WERI-Rb-1 (cell line): ENCODE results near the gene PKIB.

Source experiments
- DNase-seq: peaks from one replicate; pipeline ENCODE4 v3.0.0-alpha.2; 2020
- H3K27ac ChIP-seq: fragments of 250-450 bp; sonication (Bioruptor Pico); 2 replicates; pipeline ENCODE4 v1.5.1; 2020; ENCODE audit warnings: mild to moderate bottlenecking, moderate library complexity
- H3K27me3 ChIP-seq: fragments of 250-450 bp; sonication (Bioruptor Pico); 2 replicates; pipeline ENCODE4 v1.5.1; 2021; ENCODE audit warnings: mild to moderate bottlenecking, low read depth, moderate library complexity; ENCODE audit not compliant: insufficient read depth, severe bottlenecking
- H3K36me3 ChIP-seq: fragments of 250-450 bp; sonication (Bioruptor Pico); 2 replicates; pipeline ENCODE4 v1.5.1; 2020; ENCODE audit warnings: mild to moderate bottlenecking, moderate library complexity
- H3K4me3 ChIP-seq: 2 replicates; pipeline ENCODE4 v1.5.1; 2011; ENCODE audit warnings: low read depth, mild to moderate bottlenecking, control low read depth, low read length
- H3K9me3 ChIP-seq: fragments of 250-450 bp; sonication (Bioruptor Pico); 2 replicates; pipeline ENCODE4 v1.5.1; 2021; ENCODE audit warnings: mild to moderate bottlenecking, moderate library complexity; ENCODE audit not compliant: severe bottlenecking
- CTCF ChIP-seq: IDR thresholded peaks from 2 replicates; pipeline ENCODE4 v1.5.1; 2011; ENCODE audit warnings: low read depth, mild to moderate bottlenecking, control low read depth, inconsistent platforms, low read length

PKIB gene

GRCh38 chr6:122614303-122614702, 4.1 kb downstream of the PKIB start:
- Histone ChIP-seq H3K36me3 (peaks cover 11% of the 10 kb centered on the region), H3K27ac (no peak overlapping the region), H3K27me3 (no peaks in the 10 kb centered on the region), H3K4me3 (no peak overlapping the region), H3K9me3 (no peaks in the 10 kb centered on the region)
- no peak for TF ChIP-seq CTCF
- DNase-seq, result no peak

GRCh38 chr6:122615409-122615808, 5.2 kb downstream of the PKIB start:
- DNase-seq, result no peak
- no peak for TF ChIP-seq CTCF
- H3K27me3 ChIP-seq, result no peaks in the 10 kb centered on the region
- no peaks in the 10 kb centered on the region for H3K9me3 ChIP-seq
- no peak overlapping the region for H3K27ac ChIP-seq
- no peak overlapping the region for H3K4me3 ChIP-seq
- peaks cover 11% of the 10 kb centered on the region for H3K36me3 ChIP-seq

GRCh38 chr6:122616877-122617276, 6.7 kb downstream of the PKIB start:
- H3K36me3 ChIP-seq, result peaks cover 11% of the 10 kb centered on the region
- H3K27me3 ChIP-seq, result no peaks in the 10 kb centered on the region
- no peak for DNase-seq
- no peak for TF ChIP-seq CTCF
- no peak overlapping the region for H3K4me3 ChIP-seq
- H3K27ac ChIP-seq, result no peak overlapping the region
- no peaks in the 10 kb centered on the region for H3K9me3 ChIP-seq

- no peak for TF ChIP-seq CTCF
- Histone ChIP-seq H3K27ac (no peak overlapping the region; the same call in 1 of the 2 replicates), H3K36me3 (peaks cover 11% of the 10 kb centered on the region), H3K27me3 (no peaks in the 10 kb centered on the region), H3K4me3 (no peak overlapping the region), H3K9me3 (no peaks in the 10 kb centered on the region)
- DNase-seq, result no peak
These were observed 9.1 kb downstream of the PKIB start for GRCh38 chr6:122619309-122619708.

GRCh38 chr6:122620428-122620827, 10.2 kb downstream of the PKIB start:
- Histone ChIP-seq H3K36me3 (peaks cover 9% of the 10 kb centered on the region), H3K9me3 (no peaks in the 10 kb centered on the region), H3K27ac (peak overlapping the region; percentile 66), H3K27me3 (no peaks in the 10 kb centered on the region), H3K4me3 (no peak overlapping the region)
- no peak for TF ChIP-seq CTCF
- no peak for DNase-seq

GRCh38 chr6:122620902-122621301, 10.7 kb downstream of the PKIB start:
- Histone ChIP-seq H3K4me3 (no peak overlapping the region), H3K27me3 (no peaks in the 10 kb centered on the region), H3K9me3 (no peaks in the 10 kb centered on the region), H3K36me3 (peaks cover 4% of the 10 kb centered on the region), H3K27ac (peak overlapping the region; percentile 66)
- no peak for TF ChIP-seq CTCF
- DNase-seq, result no peak
